NCI-H748 treated with DMSO at 0.1 percent for 48 hours (cell line): ENCODE data around the gene TNFRSF21.
A peak's percentile ranks its signal among the peaks of the same experiment; 100 is the strongest.
"Not testable (repeated sequence)": the region's sequence is repeated elsewhere in the genome, so short reads cannot be mapped to it uniquely, and the experiment has no call there.

ENCODE experiments used
- DNase-seq: peaks from one replicate; lab custom pipeline; 2025; lab: John Stamatoyannopoulos, UW

TNFRSF21 gene

DNA sequence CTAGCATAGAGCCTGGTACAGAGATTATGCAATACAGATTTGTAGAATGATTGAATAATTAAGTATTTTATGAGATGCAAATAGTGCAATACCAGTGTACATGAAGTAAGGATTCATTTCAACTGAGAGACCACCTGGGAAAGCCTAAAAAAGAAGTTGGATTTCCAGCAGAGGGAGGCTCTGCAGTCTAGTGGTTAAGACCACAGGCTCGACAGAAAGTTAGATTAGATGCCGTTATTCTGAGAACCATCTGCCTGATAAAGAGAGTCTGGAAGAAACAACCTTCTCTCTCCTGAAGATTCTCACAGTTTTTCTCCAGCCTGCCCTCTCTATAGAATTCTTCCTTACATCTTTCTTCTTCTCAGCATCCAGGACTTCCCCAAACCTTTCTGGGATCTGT is 13.6 kb upstream of the TNFRSF21 start:
- no peak for DNase-seq

DNA sequence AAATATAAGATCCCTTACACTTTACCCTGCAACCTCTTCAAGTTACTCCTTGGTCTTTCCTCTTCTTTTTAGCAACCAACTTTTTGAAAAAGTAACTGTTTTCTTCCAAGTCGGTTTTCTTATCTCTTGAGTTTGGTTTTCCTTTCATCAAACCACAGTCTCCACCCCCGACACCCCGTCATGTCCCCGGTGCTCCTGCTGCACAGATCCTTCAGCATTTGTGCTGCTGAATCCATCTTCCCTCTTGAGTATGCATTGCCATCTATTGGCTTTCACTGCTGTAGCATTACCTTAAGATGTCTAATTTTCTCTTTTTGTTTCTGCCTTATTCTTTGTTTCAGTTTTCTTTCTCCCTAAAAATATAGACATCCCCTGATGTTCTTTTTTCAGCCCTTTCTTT is 11.9 kb upstream of the TNFRSF21 start:
- no peak for DNase-seq

GRCh38 chr6:47319867-47320266 is 10.2 kb upstream of the TNFRSF21 start:
- DNase-seq = no peak

GRCh38 chr6:47319382-47319781 is 9.7 kb upstream of the TNFRSF21 start:
- DNase-seq = no peak

GRCh38 chr6:47318236-47318989 is 8.7 kb upstream of the TNFRSF21 start:
- no peak for DNase-seq

DNA sequence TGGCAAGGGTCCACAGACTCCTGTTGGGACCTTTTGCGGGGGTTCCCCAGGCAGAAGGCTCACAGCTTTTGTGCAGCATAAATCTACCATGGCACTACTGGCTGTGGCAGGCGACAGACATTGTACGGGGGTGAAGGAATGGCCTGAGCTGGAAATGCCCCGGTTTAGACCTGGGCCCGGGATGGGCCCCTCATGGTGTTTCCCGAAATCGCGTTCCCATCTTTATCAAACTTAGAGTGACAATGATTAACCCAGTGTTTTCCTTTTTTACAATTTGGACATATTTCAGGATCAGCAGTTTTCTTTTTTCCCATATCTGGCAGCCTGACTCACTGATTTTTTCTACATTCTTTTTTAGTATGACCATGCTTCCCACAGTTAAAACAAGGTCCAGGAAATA is 5.5 kb upstream of the TNFRSF21 start:
- not testable (repeated sequence) for DNase-seq

- no peak for DNase-seq
These were observed 401 bp upstream of the TNFRSF21 start for GRCh38 chr6:47310131-47310480.

- DNase-seq = peak; percentile 46
These were observed 984 bp downstream of the TNFRSF21 start for GRCh38 chr6:47308552-47309290.

DNA sequence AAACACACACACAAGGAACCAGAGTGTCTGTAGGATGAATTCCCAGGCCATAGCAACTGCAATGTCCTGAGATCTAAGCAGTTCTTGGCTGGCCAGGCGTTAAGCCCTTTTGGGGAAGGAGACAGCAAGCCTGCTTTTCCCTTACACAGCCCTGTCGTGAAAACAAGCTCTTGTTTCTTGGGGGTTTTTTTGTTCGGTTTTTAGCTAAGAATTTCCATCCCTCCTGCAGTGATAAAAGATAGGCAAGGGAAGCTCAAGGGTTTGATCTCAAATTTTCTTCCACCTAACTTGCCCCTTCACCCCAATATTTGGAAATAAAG is 1.5 kb downstream of the TNFRSF21 start:
- DNase-seq = no peak

GRCh38 chr6:47307362-47308197 is 2.1 kb downstream of the TNFRSF21 start:
- no peak for DNase-seq

GRCh38 chr6:47306887-47307286 is 2.8 kb downstream of the TNFRSF21 start:
- DNase-seq = no peak

GRCh38 chr6:47303861-47304260 is 5.8 kb downstream of the TNFRSF21 start:
- DNase-seq = no peak

DNA sequence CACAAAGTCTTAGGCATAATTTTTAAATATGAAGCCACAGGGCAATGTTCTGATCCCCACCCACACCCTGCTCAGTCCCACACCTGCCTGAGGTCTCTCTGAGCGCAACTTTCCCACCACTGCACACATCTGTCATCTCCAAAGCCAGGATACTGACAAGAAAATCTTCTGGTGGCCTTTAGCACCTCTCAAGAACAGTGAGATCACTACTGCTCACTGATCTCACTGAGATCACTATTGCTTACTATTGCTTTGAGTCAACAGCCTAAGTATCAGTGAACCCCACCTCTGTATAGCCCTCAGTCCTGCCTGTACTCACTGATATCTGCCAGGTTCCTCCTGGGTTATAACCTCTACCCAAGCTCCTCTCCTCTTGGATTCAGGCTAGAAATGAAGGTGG is 6.4 kb downstream of the TNFRSF21 start:
- DNase-seq = no peak

- DNase-seq = no peak
These were observed 7.7 kb downstream of the TNFRSF21 start for GRCh38 chr6:47302043-47302442.

DNA sequence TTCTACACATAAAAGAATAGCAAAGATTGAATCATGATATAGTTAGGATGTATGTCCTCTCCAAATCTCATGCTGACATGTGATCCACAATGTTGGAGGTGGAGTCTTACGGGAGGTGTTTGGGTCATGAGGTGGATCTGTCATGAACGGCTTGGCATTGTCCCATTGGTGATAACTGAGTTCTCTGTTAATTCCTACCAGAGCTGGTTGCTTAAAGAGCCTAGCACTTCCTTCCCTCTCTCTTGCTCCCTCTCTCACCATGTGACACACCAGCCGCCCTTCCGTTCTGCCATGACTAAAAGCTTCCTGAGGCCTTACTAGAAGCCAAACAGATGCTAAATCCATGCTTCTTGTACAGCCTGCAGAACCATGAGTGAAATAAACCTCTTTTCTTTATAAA is 8.3 kb downstream of the TNFRSF21 start:
- no peak for DNase-seq

DNA sequence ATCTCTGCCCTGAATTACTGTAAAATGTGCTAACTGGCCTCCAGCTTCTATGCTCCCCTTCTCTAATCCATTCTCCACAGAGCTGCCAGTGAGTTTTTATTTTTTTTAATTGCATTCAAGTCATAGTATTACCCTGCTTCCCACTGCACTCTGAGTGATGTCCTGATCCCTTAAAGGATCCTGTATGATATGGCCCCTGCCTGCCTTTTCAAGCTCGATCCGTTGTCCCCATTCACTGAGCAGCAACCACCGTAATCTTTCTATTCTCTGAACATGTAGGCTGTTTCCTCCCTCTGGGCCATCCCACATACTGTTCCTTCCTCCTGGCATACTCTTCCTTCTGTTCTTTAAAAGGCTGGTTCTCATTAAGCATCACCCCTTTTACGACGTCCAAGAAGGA is 9.3 kb downstream of the TNFRSF21 start:
- no peak for DNase-seq

DNA sequence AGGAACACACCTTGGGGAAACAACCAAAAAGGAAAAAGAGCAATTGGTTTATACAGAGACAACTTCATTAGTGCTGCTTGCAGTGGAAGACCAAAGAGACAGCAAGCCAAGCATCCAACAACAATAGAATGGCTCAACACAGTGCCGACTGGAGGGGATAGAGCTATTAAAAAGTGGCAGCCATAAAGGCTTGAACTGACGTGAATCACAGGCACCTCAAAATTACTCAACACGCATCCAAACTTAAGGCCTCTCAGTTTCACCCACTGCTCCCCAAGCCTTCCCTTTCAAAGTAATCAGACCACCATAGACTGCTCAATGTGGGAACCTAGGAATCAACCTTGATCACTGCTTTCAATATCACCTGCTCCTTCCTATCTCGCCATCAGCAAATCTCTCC is 9.7 kb downstream of the TNFRSF21 start:
- no peak for DNase-seq

- no peak for DNase-seq
These were observed 11.2 kb downstream of the TNFRSF21 start for GRCh38 chr6:47298475-47298874.

DNA sequence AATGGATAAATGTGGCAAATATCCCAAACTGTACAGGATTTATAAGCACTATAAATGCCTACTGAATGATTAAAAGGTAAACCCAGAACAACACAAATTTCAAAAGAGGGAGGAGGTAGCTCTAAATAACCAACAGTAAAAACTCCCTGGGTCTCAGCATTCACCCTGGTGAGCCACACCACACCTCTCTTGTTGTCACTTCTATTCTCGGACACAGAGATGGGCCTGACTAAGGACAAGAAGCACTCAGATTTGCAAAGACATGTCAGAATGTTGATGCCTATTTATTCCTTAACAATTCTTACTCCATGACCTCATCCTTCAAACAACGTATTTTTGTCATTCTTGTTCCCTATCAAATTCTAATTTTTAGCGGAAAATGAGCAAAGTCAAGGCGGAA is 14.7 kb downstream of the TNFRSF21 start:
- DNase-seq = no peak

- no peak for DNase-seq
These were observed 16.8 kb downstream of the TNFRSF21 start for GRCh38 chr6:47292944-47293343.

DNA sequence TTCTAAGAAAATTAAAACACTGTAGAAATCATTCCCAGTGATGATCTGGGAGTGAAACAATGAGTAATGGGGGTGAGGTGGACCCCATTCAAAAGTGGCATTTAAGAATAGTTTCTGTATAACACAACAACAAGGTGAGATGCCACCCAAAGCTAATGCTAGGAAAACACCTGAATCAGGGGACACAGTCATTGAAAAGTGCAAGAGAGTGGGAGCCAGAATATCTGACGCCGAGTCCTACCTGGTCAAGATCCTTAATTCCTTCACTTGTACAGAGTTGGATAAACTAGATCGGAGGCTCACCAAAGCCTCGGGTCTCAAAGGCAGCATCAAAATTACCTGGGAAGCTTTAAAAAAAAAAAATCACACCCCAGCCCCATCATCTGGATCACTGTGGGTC is 17.7 kb downstream of the TNFRSF21 start:
- no peak for DNase-seq

- DNase-seq = peak; percentile 55
These were observed 19.4 kb downstream of the TNFRSF21 start for GRCh38 chr6:47290124-47290834.
